GM04504 (cell line): ENCODE data around the gene TEX9.
"Not testable (repeated sequence)": the region's sequence is repeated elsewhere in the genome, so short reads cannot be mapped to it uniquely, and the experiment has no call there.

Source experiments
- DNase-seq: peaks from one replicate; pipeline ENCODE4 v3.0.0-alpha.2; 2012; ENCODE audit warnings: low read depth

Gene TEX9

DNA sequence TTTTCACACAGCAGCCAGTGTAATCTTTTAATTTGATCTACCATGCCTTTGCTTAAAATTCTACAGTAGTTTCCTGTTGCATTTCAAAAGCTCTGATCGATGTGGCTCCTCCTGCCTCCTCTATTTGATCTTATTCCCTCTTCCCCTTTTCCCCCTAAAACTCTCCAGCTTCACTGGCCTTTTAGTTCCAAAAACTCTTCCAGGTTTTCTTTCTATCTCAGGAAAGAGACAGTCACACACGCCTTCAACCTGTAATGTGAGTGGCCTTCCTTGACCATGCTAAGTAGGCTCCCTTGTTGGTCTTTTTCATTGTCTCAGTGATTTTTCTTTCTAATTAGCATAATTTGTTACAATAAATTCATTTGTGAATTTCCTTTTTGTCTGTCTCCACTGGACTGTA is 985 bp downstream of the TEX9 start:
- no peak for DNase-seq

- no peak for DNase-seq
Observed at GRCh38 chr15:56367156-56367555, 1.9 kb downstream of the TEX9 start.

- no peak for DNase-seq
Observed at GRCh38 chr15:56369234-56369633, 4.0 kb downstream of the TEX9 start.

GRCh38 chr15:56371495-56372147 is 6.4 kb downstream of the TEX9 start:
- no peak for DNase-seq

DNA sequence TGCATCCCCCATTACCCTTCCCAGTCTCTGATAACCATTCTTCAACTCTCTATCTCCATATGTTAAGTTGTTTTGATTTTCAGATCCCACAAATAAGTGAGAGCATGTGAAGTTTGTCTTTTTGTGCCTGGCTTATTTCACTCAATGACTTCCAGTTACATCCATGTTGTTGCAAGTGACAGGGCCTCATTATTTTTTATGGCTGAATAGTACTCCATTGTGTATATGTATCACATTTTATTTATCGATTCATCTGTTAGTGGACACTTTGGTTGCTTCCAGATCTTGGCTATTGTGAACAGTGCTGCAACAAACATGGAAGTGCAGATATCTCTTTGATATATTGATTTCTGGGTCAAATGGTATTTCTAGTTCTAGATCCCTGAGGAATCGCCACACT is 9.5 kb downstream of the TEX9 start:
- not testable (repeated sequence) for DNase-seq

DNA sequence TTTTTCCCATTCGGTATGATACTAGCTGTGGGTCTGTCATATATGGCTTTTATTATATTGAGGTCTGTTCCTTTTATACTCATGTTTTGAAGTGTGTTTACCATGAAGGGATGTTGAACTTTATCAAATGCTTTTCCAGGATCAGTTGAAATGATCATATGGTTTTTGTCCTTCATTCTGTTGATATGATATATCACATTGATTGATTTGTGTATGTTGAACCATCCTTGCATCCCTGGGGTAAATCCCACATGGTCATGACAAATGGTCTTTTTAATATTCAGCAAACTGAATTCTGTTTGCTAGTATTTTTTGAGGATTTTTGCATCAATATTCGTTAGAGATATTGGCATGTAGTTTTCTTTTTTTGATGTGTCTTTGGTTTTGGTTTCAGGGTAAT is 12.6 kb downstream of the TEX9 start:
- DNase-seq = not testable (repeated sequence)

DNA sequence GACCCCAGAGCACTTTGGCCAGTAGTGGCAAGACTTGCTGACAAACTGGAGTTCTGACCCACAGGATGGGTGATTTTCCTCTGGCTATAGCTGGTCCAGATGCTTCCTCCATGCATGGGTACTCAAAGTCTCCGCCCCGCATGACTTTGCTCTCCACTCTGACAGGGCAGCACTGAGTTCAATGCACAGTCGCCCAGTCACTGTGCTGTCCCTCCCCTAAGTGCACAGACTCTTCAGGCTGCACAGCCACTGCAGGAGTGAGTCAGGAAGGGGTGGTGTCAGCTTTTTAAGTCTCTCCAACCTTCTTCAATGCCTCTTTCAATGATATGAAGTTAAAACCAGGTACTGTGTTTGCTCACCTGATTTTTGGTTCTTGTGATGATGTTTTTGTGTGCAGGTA is 17.8 kb downstream of the TEX9 start:
- DNase-seq = no peak

GRCh38 chr15:56385908-56386307 is 20.7 kb downstream of the TEX9 start:
- DNase-seq = no peak

DNA sequence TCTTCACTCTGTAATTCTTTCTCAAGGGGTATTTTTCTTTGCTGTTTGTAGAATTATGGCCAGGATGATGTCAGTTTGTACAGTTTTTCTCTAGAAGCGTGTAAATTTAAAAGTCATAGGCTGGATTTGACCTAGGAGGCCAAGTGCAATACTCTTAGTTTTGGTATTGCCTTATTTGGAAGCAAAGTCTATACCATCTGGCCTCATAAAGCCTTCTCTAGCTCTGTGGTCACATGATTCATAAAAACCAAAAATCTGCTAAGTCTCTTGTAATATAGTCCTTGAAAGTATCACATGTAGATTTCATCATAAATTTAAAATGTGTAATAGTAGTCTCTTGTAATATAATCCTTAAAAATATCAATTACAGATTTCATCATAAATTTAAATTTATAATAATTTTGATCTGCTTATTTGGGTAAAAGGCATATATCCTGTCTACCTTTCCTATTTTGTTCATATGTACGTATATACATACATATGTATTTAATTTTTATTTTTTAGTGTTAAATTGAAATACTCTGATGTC is 25.6 kb downstream of the TEX9 start:
- DNase-seq = no peak

- no peak for DNase-seq
Observed at GRCh38 chr15:56393277-56393676, 28.1 kb downstream of the TEX9 start.

- no peak for DNase-seq
Observed at GRCh38 chr15:56394909-56395308, 29.7 kb downstream of the TEX9 start.

GRCh38 chr15:56397325-56397724 is 32.1 kb downstream of the TEX9 start:
- not testable (repeated sequence) for DNase-seq

DNA sequence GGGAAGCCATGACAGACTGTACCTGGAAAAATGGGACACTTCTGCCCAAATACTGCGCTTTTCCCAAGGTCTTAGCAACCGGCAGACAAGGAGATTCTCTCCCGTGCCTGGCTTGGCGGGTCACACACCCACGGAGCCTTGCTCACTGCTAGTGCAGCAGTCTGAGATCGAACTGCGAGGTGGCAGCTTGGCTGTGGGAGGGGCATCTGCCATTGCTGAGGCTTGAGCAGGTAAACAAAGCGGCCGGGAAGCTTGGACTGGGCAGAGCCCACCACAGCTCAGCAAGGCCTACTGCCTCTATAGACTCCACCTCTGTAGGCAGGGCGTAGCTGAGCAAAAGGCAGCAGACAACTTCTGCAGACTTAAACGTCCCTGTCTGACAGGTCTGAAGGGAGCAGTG is 34.0 kb downstream of the TEX9 start:
- not testable (repeated sequence) for DNase-seq

DNA sequence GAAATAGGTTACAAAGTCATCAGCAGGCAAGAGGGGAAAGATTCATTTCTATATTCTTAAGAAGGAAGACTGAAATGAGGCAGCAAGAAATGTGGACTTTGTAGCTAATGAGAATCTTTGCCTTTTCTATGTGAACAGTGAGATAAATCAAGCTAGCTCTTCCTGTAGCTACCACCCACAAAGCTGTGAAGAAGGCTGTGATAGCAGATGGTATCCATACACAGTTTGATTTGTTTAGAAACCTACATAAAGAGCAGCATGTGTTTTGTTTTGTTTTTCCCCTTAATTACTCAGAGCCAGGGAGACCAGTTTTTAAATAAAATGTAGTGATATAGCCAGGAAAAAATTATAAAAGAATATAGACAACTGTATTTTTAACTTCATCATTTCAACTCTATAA is 45.5 kb downstream of the TEX9 start:
- no peak for DNase-seq

DNA sequence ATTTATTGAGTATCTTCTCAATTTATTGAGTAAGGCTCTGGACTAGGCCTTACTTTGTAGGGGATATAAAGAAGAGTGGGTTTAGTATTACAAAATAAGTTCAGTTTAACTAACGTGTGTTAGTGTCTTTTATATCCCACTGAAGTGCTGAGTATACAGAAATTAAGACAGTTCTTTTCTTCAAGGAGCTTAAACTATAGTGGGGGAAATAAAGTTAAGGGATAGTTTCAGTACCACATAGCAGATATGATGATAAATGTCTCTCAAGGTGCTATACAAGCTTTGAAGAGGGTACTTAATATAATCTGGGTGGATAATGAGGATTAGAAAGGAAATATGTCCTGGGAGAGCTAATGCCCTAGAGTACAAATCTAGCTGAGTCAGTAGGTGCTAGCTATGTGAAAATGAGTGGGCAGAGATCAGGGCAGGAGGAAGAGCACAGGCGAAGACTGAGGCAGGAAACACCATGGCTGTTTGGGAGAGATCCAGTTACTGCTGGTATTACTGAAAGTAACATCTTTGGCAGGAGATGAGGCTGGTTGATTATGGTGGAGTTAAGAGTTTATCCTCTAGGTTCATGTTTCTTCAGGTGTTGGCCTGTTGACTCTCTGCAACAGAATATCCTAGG is 46.0 kb downstream of the TEX9 start:
- DNase-seq = no peak

DNA sequence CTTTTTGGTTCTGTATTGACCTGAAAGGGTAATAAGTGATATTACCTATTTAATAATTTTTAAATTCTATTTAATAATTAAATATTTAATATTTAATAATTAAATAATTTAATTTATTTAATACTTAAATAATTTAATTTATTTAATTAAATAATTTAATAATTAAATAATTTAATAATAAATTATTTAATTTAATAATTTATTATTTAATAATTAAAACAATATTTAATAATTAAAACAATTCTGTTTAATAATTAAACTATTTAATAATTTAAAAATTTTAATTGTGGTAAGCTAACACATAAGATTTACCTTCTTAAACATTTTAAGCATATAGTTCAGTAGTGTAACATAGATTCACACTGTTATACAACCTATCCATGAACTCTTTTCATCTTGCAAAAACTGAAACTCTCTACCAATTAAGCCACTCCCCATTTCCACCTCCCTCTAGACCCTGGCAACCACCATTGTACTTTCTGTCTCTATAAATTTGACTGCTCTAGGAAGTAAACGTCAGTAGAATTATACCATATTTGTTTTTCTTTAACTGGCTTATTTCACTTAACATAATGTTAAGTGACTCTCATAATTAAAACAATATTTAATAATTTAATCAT is 48.0 kb downstream of the TEX9 start:
- DNase-seq = not testable (repeated sequence)

- no peak for DNase-seq
Observed at GRCh38 chr15:56425276-56425675, 60.0 kb downstream of the TEX9 start.

- DNase-seq = no peak
Observed at GRCh38 chr15:56425976-56426375, 60.8 kb downstream of the TEX9 start.

- DNase-seq = peak; percentile 7
Observed at GRCh38 chr15:56428821-56429458, 63.7 kb downstream of the TEX9 start.

GRCh38 chr15:56432304-56432703 is 67.1 kb downstream of the TEX9 start:
- DNase-seq = no peak

DNA sequence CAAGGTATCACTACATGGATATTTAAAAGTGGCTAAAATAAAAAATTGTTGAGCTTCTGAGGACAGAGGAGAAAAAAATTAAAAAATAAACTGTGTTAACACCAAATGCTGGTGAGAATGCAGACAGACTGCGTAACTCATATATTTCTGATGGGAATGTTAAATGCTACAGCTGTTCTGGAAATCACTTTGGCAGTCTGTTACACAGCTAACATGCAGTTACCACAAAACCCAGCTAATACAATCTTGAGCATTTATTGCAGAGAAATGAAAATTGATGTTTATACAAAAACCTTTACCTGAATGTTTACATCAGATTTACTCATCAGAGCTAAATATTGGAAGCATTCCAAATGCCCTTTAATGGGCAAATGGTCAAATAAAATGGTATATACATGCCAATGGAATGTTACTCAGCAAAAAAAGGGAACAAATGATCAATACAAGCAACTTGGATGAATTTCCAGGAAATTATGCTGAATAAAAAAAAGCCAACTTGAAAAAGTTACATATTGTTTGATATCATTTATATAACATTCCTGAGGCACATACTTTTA is 75.1 kb downstream of the TEX9 start:
- DNase-seq = no peak

DNA sequence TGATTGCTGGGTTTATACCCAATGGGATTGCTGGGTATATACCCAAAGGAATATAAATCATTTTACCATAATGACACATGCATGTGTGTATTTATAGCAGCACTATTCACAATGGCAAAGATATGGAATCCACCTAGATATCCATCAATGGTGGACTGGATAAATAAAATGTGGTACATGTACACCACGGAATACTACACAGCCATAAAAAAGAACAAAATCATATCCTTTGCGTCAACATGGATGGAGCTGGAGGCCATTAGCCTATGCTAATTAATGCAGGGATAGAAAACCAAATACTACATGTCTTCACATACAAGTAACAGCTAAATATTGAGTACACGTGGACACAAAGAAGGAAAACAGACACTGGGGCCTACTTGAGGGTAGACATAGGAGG is 77.1 kb downstream of the TEX9 start:
- no peak for DNase-seq

DNA sequence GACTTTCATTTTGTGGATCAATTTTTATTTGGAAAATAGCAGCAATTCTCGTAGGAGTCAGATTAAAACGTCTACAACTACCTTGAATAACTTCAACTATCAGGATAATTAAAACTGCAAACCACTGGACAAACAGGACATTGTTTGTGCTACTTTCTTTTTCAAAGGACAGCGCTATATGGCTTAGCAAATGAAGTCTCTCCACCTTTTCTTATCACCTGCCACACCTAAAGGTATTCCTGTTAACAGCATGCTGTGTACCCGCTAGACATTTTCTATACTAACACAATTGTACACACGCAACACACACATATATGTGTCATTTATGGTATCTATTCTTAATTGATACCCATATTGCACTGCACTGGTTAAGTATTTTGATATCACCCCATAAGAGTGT is 80.5 kb downstream of the TEX9 start:
- no peak for DNase-seq
